Cardiac muscle cell (in vitro differentiated cells and primary cell): ENCODE data around the gene BEND7. TPM values are rescaled to one million over a fixed set of nuclear protein-coding genes. Genes with fewer than 3 reads are reported as not detected.

Source experiments
- DNase-seq, 2 donors: peaks; one replicate each; pipeline versions ENCODE4 v3.0.0 to v3.0.0-alpha.2; 2010 to 2017; ENCODE audit warnings: low read depth in 1 of 2, low spot score in 1 of 2
- H3K27ac ChIP-seq: fragments of 200-600 bp; sonication (generic); 2 replicates; pipeline ENCODE4 v1.5.1; 2016
- H3K27me3 ChIP-seq: fragments of 200-600 bp; sonication (generic); 2 replicates; pipeline ENCODE4 v1.6.0; 2016; ENCODE audit warnings: control low read depth
- H3K36me3 ChIP-seq: fragments of 200-600 bp; sonication (generic); 2 replicates; pipeline ENCODE4 v1.5.1; 2016; ENCODE audit warnings: control low read depth
- H3K4me1 ChIP-seq: fragments of 200-600 bp; sonication (generic); 2 replicates; pipeline ENCODE4 v1.8.1; 2017; ENCODE audit warnings: low read depth, mild to moderate bottlenecking, mixed run types
- H3K4me3 ChIP-seq: fragments of 200-600 bp; sonication (generic); 2 replicates; pipeline ENCODE4 v1.5.1; 2016; ENCODE audit warnings: mild to moderate bottlenecking
- H3K9me3 ChIP-seq: fragments of 200-600 bp; sonication (generic); 2 replicates; pipeline ENCODE4 v1.5.1; 2017; ENCODE audit warnings: low read depth, mild to moderate bottlenecking, control low read depth
- polyA plus RNA-seq: library from polyadenylated mRNA; unstranded; fragments of >200 nt; fragmentation: Nextera tagmentation; extraction: Ambion mirVana; gene quantifications from 2 replicates; pipeline ENCODE4 v1.2.1, GENCODE V29; 2016
- total RNA-seq: library from RNA; depleted of rRNA; stranded (reverse); fragments of >200 nt; gene quantifications from 2 replicates; pipeline ENCODE4 v1.2.3, GENCODE V29; 2016
- TF ChIP-seq, protein P1 (sequence below): IDR thresholded peaks from 2 replicates; pipeline ENCODE4 v1.5.1; 2012; ENCODE audit warnings: low read depth, mild to moderate bottlenecking, low read length

The BEND7 gene
- total and polyA plus RNA-seq, 2 experiments from 2014 or later: 10.7 to 10.8 TPM

DNA sequence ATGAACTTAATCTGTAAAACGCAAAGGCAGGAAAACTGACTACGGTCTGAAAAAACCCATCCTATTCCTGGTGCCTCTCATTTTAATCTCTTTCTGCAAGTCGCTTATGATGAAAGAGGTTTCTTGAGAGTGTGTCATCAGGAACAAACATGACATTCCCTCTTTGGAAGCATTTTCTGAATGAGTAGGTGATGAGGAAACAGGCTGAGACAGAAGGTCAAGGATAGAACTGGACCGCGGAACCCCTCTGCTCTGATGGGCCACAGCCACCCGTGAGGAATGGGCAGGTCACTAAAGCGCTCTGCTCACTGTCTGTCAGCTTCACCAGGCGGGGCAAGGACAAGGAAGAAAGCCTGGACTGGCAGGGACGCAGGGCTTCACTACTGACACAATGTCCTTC, 28.6 kb downstream of the BEND7 start:
- TF ChIP-seq, protein P1, sequence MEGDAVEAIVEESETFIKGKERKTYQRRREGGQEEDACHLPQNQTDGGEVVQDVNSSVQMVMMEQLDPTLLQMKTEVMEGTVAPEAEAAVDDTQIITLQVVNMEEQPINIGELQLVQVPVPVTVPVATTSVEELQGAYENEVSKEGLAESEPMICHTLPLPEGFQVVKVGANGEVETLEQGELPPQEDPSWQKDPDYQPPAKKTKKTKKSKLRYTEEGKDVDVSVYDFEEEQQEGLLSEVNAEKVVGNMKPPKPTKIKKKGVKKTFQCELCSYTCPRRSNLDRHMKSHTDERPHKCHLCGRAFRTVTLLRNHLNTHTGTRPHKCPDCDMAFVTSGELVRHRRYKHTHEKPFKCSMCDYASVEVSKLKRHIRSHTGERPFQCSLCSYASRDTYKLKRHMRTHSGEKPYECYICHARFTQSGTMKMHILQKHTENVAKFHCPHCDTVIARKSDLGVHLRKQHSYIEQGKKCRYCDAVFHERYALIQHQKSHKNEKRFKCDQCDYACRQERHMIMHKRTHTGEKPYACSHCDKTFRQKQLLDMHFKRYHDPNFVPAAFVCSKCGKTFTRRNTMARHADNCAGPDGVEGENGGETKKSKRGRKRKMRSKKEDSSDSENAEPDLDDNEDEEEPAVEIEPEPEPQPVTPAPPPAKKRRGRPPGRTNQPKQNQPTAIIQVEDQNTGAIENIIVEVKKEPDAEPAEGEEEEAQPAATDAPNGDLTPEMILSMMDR: no peak
- DNase-seq: no peak
- no peaks in the 10 kb centered on the region for H3K4me1 ChIP-seq
- H3K27ac ChIP-seq: no peak overlapping the region
- H3K27me3 ChIP-seq: no peaks in the 10 kb centered on the region
- no peak overlapping the region for H3K4me3 ChIP-seq
- H3K9me3 ChIP-seq: no peaks in the 10 kb centered on the region
- H3K36me3 ChIP-seq: peaks cover 4% of the 10 kb centered on the region

DNA sequence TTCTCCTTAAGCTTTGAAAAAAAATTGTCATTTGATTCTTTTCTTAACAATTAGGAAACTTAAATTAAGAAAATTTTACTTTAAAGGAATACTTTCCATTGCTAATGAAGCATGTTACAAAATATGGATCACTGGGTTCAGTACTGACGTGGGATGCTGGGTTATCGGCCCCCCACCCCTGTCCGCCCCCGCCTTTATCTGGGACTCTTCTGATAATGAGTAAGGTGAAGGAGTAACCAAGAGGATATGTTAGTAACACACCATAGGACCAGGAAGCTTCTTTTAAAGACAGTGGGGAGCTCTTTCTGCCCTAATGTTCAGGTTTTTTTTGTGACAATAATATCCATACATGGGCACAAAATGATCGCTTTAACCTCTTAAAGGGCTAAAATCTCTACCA, 29.7 kb downstream of the BEND7 start:
- DNase-seq: no peak
- Histone ChIP-seq H3K27ac (no peak overlapping the region), H3K9me3 (no peaks in the 10 kb centered on the region), H3K4me3 (no peak overlapping the region), H3K4me1 (no peaks in the 10 kb centered on the region), H3K36me3 (peaks cover 4% of the 10 kb centered on the region), H3K27me3 (no peaks in the 10 kb centered on the region)
- TF ChIP-seq, protein P1: no peak

DNA sequence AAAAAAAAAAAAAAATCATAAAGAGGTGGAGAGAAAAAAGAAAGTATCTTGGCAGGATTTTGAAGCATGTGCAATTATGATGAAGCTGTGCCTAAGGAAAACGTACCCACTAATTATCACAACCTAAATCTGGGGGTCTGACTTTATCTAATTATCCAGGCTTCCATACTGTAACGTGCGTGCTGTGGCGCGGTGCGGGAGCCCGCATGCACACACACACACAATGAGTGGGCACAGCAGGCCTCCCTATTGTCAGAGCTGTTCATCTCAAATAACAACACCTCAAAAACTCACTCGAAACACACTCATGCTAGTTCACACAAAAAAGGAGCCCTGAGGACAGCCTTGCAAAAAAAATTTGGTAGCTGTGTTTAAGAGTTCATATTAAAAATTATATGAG, 31.9 kb downstream of the BEND7 start:
- H3K27me3 ChIP-seq: no peaks in the 10 kb centered on the region
- H3K4me1 ChIP-seq: no peaks in the 10 kb centered on the region
- TF ChIP-seq, protein P1: no peak
- DNase-seq: no peak
- H3K9me3 ChIP-seq: no peaks in the 10 kb centered on the region
- H3K27ac ChIP-seq: no peak overlapping the region
- peaks cover 4% of the 10 kb centered on the region for H3K36me3 ChIP-seq
- H3K4me3 ChIP-seq: no peak overlapping the region

GRCh38 chr10:13496164-13496563, 32.6 kb downstream of the BEND7 start:
- Histone ChIP-seq H3K4me1 (no peaks in the 10 kb centered on the region), H3K9me3 (no peaks in the 10 kb centered on the region), H3K4me3 (no peak overlapping the region), H3K36me3 (peaks cover 4% of the 10 kb centered on the region), H3K27me3 (no peaks in the 10 kb centered on the region), H3K27ac (no peak overlapping the region)
- TF ChIP-seq, protein P1: no peak
- DNase-seq: no peak

- H3K4me1 ChIP-seq: no peaks in the 10 kb centered on the region
- H3K27me3 ChIP-seq: no peaks in the 10 kb centered on the region
- peaks cover 4% of the 10 kb centered on the region for H3K36me3 ChIP-seq
- H3K9me3 ChIP-seq: no peaks in the 10 kb centered on the region
- DNase-seq: no peak
- H3K27ac ChIP-seq: no peak overlapping the region
- TF ChIP-seq, protein P1: no peak
- H3K4me3 ChIP-seq: no peak overlapping the region
Measured at GRCh38 chr10:13492493-13493180, 36.2 kb downstream of the BEND7 start.
